GM13976 (cell line): ENCODE results near the gene NFIA.

Source experiments
- DNase-seq: peaks from one replicate; pipeline ENCODE4 v3.0.0; 2012; ENCODE audit warnings: low spot score
- in situ Hi-C: fragments of 300-500 bp; cut with MboI; formaldehyde crosslinking; loops from one replicate; pipeline ENCODE4 v1.12.0; 2022; ENCODE audit warnings: low sequenced_read_pairs, mixed read lengths, inconsistent platforms; ENCODE audit not compliant: unreplicated experiment
- TF ChIP-seq, protein P1 (sequence below): IDR thresholded peaks from 2 replicates; pipeline ENCODE4 v1.5.1; 2012; ENCODE audit warnings: borderline replicate concordance, mild to moderate bottlenecking; ENCODE audit not compliant: insufficient read depth; ENCODE audit errors: extremely low read depth, missing control alignments, control extremely low read depth

Gene NFIA

DNA sequence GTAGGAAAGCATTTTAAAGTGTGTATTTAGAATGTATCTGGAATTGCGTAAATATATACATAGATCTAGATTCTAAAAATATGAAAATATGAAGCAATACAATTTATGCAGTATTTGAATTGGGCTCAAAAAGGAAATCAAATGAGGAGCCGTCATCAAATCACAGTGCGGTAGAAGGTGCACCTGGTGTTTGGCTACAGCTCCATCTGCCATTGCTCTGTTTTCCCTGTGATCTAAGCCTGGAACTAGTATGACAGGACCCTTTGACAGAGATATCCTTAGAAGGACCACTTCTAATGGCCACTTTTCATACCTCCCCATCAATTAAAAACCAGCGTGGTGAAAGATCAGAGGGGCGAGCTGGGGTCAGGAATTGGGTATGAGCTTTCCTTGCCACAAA, 202.6 kb downstream of the NFIA start:
- TF ChIP-seq, protein P1, sequence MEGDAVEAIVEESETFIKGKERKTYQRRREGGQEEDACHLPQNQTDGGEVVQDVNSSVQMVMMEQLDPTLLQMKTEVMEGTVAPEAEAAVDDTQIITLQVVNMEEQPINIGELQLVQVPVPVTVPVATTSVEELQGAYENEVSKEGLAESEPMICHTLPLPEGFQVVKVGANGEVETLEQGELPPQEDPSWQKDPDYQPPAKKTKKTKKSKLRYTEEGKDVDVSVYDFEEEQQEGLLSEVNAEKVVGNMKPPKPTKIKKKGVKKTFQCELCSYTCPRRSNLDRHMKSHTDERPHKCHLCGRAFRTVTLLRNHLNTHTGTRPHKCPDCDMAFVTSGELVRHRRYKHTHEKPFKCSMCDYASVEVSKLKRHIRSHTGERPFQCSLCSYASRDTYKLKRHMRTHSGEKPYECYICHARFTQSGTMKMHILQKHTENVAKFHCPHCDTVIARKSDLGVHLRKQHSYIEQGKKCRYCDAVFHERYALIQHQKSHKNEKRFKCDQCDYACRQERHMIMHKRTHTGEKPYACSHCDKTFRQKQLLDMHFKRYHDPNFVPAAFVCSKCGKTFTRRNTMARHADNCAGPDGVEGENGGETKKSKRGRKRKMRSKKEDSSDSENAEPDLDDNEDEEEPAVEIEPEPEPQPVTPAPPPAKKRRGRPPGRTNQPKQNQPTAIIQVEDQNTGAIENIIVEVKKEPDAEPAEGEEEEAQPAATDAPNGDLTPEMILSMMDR, result no peak
- in situ Hi-C loops, result no loop called here
- DNase-seq, result no peak

DNA sequence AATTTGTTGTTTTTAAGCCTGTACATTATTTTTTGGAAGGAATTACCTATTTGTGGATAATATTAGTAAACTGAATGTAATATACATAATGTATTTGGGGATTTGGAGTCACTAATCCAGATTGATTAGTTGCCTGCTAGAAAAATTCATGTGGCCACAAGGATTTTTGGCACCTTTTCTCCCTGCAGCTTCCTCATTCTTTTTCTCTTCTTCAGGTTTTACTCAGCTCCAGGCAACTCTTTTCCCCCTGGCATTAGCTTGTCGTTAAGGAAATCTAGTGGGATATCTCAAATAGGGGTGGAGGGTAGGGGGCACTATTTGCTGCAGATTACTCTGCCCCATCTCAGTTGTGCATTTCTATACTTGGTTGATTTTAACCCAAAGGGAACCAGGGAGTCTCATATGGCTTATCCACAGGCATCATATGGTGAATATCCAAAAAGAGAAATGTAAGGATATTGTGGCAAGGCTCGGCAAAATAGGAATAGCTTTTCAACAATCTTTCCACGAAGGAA, 203.1 kb downstream of the NFIA start:
- TF ChIP-seq, protein P1, result no peak
- in situ Hi-C loops, result no loop called here
- DNase-seq, result no peak

DNA sequence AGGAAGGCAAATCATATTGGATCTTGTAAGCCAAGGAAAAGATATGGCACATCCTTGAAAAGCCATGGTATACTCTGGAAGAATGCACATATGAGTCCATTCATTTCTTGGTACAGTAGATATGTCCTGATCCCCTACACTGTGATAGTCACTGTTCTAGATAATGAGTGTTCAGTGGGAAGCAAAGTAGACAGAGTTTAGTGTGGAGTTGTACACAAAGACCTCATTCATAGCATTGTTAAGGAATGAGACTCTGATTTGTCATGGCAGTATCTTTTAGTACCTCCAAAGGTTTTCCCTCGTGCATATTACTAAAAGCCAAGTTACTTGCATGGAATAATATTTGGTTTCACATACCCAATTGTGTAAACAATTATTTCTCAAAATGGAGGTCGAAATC, 204.7 kb downstream of the NFIA start:
- DNase-seq, result no peak
- TF ChIP-seq, protein P1, result no peak
- in situ Hi-C loops, result no loop called here

DNA sequence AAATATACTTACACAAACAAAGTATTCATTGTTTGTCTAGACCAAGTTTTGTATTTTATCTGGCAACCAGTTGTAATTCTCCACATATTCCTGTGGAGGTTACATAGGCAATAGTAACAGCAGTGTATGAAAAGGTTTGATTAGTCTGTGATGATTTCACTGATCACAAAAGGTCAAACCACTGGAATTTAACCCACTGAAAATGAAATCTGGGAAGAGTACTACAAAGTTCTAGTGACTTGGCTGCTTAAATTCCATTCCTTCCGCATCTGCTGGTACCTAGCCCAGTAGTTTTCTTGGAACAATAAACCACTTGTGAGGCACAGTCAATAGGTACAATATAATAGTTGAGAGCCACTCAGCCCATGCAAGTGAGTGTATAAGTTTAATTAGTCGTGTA, 205.4 kb downstream of the NFIA start:
- in situ Hi-C loops, result no loop called here
- TF ChIP-seq, protein P1, result no peak
- DNase-seq, result no peak

DNA sequence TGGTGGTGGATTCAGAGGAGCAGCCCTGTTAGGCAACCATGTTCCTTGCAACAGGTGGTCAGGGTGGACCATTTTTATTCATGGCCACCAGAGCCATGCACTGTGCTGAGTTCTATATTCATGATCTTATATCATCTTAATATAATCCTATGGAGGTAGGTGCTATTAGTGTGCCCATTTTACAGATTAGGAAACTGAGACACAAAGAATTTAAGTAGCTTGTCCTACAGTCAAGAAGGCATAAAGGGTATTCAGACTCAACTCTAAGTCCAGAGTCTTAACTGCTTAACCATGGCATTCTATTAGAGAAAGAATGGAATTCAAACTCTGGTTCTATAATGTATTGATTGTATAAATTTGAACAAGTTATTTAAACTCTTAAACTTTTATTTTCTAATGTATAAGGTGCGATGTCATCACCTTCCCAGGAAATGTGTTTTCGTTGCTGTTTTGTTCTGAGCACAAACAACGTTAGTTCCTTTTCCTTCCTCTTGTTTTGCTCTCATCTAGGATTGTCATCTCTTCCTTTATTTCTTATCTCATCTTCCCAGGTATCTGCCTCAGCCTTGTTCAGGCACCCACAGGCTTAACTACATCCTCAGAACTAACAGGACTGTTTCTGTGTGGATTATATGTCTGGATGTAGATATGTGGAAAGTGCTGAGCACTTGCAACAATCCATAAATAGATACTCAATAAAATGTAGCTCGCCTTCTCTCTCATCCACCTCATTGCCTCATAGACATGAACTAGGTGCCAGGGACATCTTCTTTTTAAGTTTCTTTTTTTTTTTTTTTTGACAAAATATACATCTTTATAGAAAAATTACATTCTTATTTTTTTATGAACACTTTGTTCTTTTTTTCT, 207.1 kb downstream of the NFIA start:
- in situ Hi-C loops, result no loop called here
- TF ChIP-seq, protein P1, result no peak
- no peak for DNase-seq

DNA sequence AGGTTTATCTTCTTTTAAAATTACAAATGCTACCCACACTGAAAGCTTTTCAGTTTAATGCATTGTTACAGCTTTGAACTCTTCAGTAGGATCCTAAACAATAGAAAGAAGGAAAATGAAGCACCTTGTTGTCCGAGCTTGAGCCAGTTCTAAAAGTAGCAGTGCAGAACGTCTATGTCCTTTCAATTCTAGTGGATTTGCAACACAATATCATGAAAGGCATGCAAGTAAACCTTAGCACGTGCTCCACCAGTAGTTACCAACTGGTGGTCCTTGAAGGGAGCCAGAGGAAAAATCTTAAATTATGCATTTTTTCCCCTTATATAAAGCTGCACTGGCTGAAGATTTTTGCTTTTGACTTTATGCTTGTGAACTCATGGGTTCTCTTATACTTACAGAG, 208.2 kb downstream of the NFIA start:
- TF ChIP-seq, protein P1, result no peak
- no peak for DNase-seq
- in situ Hi-C loops, result no loop called here
